ENCODE measurements around the gene MAML2.

The MAML2 gene

DNA sequence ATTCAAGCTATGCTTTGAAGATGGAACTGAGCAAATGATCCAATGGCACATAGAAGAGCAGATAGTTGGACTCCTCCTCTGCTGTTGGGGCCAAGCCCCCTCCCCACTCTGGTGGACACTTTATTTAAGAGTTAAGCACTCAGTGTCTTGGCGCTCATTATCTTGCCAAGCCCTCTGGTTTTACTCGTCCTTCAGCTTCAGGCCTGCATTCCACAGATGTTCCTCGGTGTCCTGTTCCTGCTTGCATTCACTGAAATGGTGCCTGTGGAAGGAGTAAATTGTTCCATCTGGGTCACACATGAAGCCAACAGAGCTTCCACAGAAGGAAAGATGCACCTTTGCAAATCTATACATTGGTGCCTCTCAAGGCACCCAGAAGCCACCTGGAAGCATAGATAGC is 26.1 kb downstream of the MAML2 start:
- Histone ChIP-seq H3K4me3 (ENCODE audit: low read length) (no peak overlapping the region), H3K4me1 (ENCODE audit: insufficient read depth, low read length) (peaks cover 22% of the 10 kb centered on the region), H3K27ac (ENCODE audit: low read depth, low read length) (no peak overlapping the region), H3K9ac (ENCODE audit: low read depth, low read length) (no peak overlapping the region), H3K27me3 (ENCODE audit: insufficient read depth, low read length) (no peaks in the 10 kb centered on the region), H3K9me3 (ENCODE audit: insufficient read depth, low read depth, low read length) (no peaks in the 10 kb centered on the region), H3K36me3 (ENCODE audit: insufficient read depth, low read length) (no peaks in the 10 kb centered on the region)
- 94% methylated on average over 3 of the region's 3 CpGs for WGBS

- Histone ChIP-seq H3K9me3 (ENCODE audit: insufficient read depth, low read depth, low read length) (no peaks in the 10 kb centered on the region), H3K4me3 (ENCODE audit: low read length) (no peak overlapping the region), H3K27ac (ENCODE audit: low read depth, low read length) (no peak overlapping the region), H3K9ac (ENCODE audit: low read depth, low read length) (no peak overlapping the region), H3K4me1 (ENCODE audit: insufficient read depth, low read length) (peaks cover 22% of the 10 kb centered on the region), H3K36me3 (ENCODE audit: insufficient read depth, low read length) (no peaks in the 10 kb centered on the region), H3K27me3 (ENCODE audit: insufficient read depth, low read length) (no peaks in the 10 kb centered on the region)
- 97% methylated on average over 1 of the region's 1 CpG for WGBS
Measured at GRCh38 chr11:96315476-96315875, 27.5 kb downstream of the MAML2 start.

DNA sequence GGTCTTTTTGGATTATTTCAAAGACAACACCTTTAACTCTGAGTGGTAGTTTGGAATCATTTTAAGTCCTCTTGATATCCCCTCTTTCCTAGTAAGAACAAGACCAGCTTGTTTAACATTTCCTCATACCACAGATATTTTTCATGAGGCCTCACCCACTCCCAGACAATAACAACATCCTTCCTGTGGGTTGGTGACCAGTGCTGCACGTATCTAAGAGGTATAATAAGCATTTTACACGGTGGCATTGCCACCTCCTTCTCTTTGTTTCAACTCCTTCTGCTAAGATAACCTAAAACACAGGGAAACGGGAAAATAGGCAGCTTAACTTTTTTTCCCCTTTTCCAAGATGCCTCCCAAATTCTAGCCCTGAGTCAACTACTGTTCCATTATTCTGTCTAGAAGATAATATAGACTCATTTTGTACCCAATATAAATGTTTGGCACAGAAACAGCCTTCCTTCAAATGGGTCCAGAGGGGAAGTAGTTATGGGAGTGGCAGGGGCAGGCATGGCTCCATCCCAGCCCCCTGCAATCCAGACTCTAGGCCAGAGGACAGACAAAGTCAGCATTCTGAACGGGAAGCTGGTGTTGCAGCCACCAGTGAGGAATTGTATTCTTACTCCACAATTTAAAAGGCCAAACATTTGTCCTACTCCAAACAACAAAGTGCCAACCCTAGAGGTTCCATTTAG is 28.5 kb downstream of the MAML2 start:
- 89% methylated on average over 4 of the region's 4 CpGs for WGBS
- Histone ChIP-seq H3K36me3 (ENCODE audit: insufficient read depth, low read length) (no peaks in the 10 kb centered on the region), H3K4me3 (ENCODE audit: low read length) (no peak overlapping the region), H3K9ac (ENCODE audit: low read depth, low read length) (no peak overlapping the region), H3K27me3 (ENCODE audit: insufficient read depth, low read length) (no peaks in the 10 kb centered on the region), H3K9me3 (ENCODE audit: insufficient read depth, low read depth, low read length) (no peaks in the 10 kb centered on the region), H3K4me1 (ENCODE audit: insufficient read depth, low read length) (peaks cover 25% of the 10 kb centered on the region), H3K27ac (ENCODE audit: low read depth, low read length) (no peak overlapping the region)

GRCh38 chr11:96313163-96313562 is 29.8 kb downstream of the MAML2 start:
- 83% methylated on average over 6 of the region's 6 CpGs for WGBS
- Histone ChIP-seq H3K9me3 (ENCODE audit: insufficient read depth, low read depth, low read length) (no peaks in the 10 kb centered on the region), H3K9ac (ENCODE audit: low read depth, low read length) (no peak overlapping the region), H3K36me3 (ENCODE audit: insufficient read depth, low read length) (no peaks in the 10 kb centered on the region), H3K27me3 (ENCODE audit: insufficient read depth, low read length) (no peaks in the 10 kb centered on the region), H3K4me3 (ENCODE audit: low read length) (no peak overlapping the region), H3K27ac (ENCODE audit: low read depth, low read length) (no peak overlapping the region), H3K4me1 (ENCODE audit: insufficient read depth, low read length) (peaks cover 38% of the 10 kb centered on the region)

DNA sequence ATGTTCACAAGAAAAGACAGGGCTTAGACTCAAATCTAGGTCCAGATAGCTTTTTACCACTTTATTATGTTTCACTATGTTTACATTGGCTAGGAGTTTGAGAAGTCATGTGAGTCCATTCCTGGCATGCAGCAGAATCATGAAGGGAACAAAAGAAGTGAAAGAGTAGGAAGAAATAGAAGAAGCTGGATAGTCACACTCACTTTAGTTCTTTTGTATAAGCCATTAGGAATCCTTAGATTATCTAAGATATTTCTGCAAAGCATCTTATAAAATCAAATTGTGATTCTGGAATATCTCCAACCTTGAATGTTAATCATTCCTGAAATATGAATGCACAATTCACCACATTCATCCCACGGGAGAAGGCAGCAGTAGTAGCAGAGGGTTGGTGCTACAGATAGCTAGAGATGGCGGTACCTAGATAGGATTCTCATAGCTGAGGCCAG is 31.9 kb downstream of the MAML2 start:
- 97% methylated on average over 2 of the region's 2 CpGs for WGBS
- Histone ChIP-seq H3K9me3 (ENCODE audit: insufficient read depth, low read depth, low read length) (no peaks in the 10 kb centered on the region), H3K9ac (ENCODE audit: low read depth, low read length) (no peak overlapping the region), H3K36me3 (ENCODE audit: insufficient read depth, low read length) (no peaks in the 10 kb centered on the region), H3K4me3 (ENCODE audit: low read length) (no peak overlapping the region), H3K27ac (ENCODE audit: low read depth, low read length) (no peak overlapping the region), H3K27me3 (ENCODE audit: insufficient read depth, low read length) (no peaks in the 10 kb centered on the region), H3K4me1 (ENCODE audit: insufficient read depth, low read length) (peaks cover 45% of the 10 kb centered on the region)

DNA sequence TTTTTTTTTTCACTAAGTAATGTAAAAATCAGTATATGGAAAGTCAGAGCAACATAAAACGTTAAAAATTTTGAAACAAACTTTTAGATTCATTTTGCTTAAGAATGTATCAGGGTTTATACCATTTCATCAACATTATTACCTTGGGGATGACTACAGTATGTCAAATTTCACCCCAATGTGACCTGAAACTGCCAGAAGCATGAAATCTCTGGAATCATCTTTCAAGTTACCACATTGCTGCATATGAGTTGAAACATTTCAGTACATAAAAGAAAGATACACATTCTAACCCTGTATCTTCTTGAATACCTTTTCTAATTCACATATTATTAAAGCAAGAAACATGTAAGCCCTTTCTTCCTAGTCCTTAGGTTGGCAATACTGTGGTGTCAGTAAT is 32.8 kb downstream of the MAML2 start:
- Histone ChIP-seq H3K9ac (ENCODE audit: low read depth, low read length) (no peak overlapping the region), H3K4me1 (ENCODE audit: insufficient read depth, low read length) (peaks cover 46% of the 10 kb centered on the region), H3K27ac (ENCODE audit: low read depth, low read length) (no peak overlapping the region), H3K27me3 (ENCODE audit: insufficient read depth, low read length) (no peaks in the 10 kb centered on the region), H3K4me3 (ENCODE audit: low read length) (no peak overlapping the region), H3K9me3 (ENCODE audit: insufficient read depth, low read depth, low read length) (no peaks in the 10 kb centered on the region), H3K36me3 (ENCODE audit: insufficient read depth, low read length) (no peaks in the 10 kb centered on the region)
- WGBS, result 86% methylated on average over 1 of the region's 1 CpG

DNA sequence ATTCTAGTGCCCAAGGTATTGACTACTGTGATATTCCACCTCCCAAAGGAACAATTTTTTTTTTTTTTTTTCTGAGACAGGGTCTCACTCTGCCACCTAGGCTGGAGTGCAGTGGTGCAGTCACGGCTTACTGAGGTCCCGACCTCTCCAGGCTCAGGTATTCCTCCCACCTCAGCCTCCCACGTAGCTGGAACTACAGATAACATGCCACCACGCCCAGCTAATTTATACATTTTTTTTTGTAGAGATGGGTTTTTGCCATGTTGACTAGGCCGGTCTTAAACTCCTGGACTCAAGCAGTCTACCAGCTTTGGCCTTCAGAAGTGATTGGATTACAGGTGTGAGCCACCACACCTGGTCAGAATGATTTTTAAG is 33.4 kb downstream of the MAML2 start:
- no peak overlapping the region for H3K9ac ChIP-seq (ENCODE audit: low read depth, low read length)
- H3K27ac ChIP-seq (ENCODE audit: low read depth, low read length), result no peak overlapping the region

DNA sequence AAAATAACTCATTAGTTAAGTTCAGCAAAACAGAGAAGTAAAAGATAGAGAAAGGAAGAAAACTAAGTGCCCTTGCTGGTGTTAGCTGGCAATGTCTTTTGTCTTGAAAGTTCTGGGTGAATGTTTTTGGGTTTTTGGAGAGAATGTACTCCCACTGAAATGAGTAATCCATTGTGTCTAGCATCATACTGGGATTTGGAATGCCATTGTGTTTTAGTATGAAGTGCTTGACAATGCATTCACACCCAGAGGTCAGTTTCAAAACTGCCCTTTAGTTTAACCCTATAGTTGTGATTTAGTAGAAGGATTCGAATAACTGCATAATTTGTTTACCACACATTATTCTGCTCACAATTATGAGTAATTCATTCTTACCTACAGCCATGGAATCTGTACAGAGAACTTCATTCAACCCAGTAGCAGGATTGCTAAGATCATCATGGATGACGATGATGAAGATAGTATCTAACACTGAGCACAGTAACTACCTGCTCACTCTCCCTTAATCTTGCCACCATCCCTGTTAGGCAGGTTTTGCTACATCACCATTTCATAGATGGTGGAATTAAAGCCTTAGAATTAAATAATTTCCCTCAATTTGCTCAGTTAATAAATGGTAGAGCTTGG is 33.9 kb downstream of the MAML2 start:
- Histone ChIP-seq H3K4me3 (ENCODE audit: low read length) (no peak overlapping the region), H3K27me3 (ENCODE audit: insufficient read depth, low read length) (no peaks in the 10 kb centered on the region), H3K9me3 (ENCODE audit: insufficient read depth, low read depth, low read length) (no peaks in the 10 kb centered on the region), H3K27ac (ENCODE audit: low read depth, low read length) (no peak overlapping the region), H3K9ac (ENCODE audit: low read depth, low read length) (no peak overlapping the region), H3K4me1 (ENCODE audit: insufficient read depth, low read length) (peaks cover 46% of the 10 kb centered on the region), H3K36me3 (ENCODE audit: insufficient read depth, low read length) (no peaks in the 10 kb centered on the region)
- 92% methylated on average over 1 of the region's 2 CpGs for WGBS

More for the DNA sequence above, 33.4 kb downstream of the MAML2 start:
- 84% methylated on average over 5 of the region's 5 CpGs for WGBS
- no peak overlapping the region for H3K4me3 ChIP-seq (ENCODE audit: low read length)
- no peaks in the 10 kb centered on the region for H3K27me3 ChIP-seq (ENCODE audit: insufficient read depth, low read length)
- H3K36me3 ChIP-seq (ENCODE audit: insufficient read depth, low read length), result no peaks in the 10 kb centered on the region
- H3K9me3 ChIP-seq (ENCODE audit: insufficient read depth, low read depth, low read length), result no peaks in the 10 kb centered on the region
- H3K4me1 ChIP-seq (ENCODE audit: insufficient read depth, low read length), result peaks cover 46% of the 10 kb centered on the region

GRCh38 chr11:96307776-96308140 is 35.2 kb downstream of the MAML2 start:
- Histone ChIP-seq H3K27ac (ENCODE audit: low read depth, low read length) (peak overlapping the region; percentile 33), H3K9me3 (ENCODE audit: insufficient read depth, low read depth, low read length) (no peaks in the 10 kb centered on the region), H3K9ac (ENCODE audit: low read depth, low read length) (peak overlapping the region; percentile 7; the same call in 1 of the 2 replicates), H3K4me1 (ENCODE audit: insufficient read depth, low read length) (peaks cover 38% of the 10 kb centered on the region), H3K27me3 (ENCODE audit: insufficient read depth, low read length) (no peaks in the 10 kb centered on the region), H3K4me3 (ENCODE audit: low read length) (0 out of 2 replicates have a peak overlapping the region, but pooled peaks have one; percentile 0), H3K36me3 (ENCODE audit: insufficient read depth, low read length) (no peaks in the 10 kb centered on the region)
- 52% methylated on average over 3 of the region's 3 CpGs for WGBS

- Histone ChIP-seq H3K9ac (ENCODE audit: low read depth, low read length) (peak overlapping the region; percentile 33; the same call in 1 of the 2 replicates), H3K4me3 (ENCODE audit: low read length) (peak overlapping the region; percentile 0; the same call in 1 of the 2 replicates), H3K27me3 (ENCODE audit: insufficient read depth, low read length) (no peaks in the 10 kb centered on the region), H3K4me1 (ENCODE audit: insufficient read depth, low read length) (peaks cover 37% of the 10 kb centered on the region), H3K9me3 (ENCODE audit: insufficient read depth, low read depth, low read length) (no peaks in the 10 kb centered on the region), H3K27ac (ENCODE audit: low read depth, low read length) (peak overlapping the region; percentile 33), H3K36me3 (ENCODE audit: insufficient read depth, low read length) (no peaks in the 10 kb centered on the region)
- WGBS, result 29% methylated on average over 10 of the region's 10 CpGs
Measured at GRCh38 chr11:96306933-96307775, 35.8 kb downstream of the MAML2 start.

GRCh38 chr11:96306600-96306932 is 36.4 kb downstream of the MAML2 start:
- H3K4me3 ChIP-seq (ENCODE audit: low read length), result no peak overlapping the region; the same call in 1 of the 2 replicates
- H3K36me3 ChIP-seq (ENCODE audit: insufficient read depth, low read length), result no peaks in the 10 kb centered on the region
- 64% methylated on average over 3 of the region's 3 CpGs for WGBS
- H3K27ac ChIP-seq (ENCODE audit: low read depth, low read length), result no peak overlapping the region
- no peaks in the 10 kb centered on the region for H3K27me3 ChIP-seq (ENCODE audit: insufficient read depth, low read length)
- H3K9ac ChIP-seq (ENCODE audit: low read depth, low read length), result peak overlapping the region; percentile 33; the same call in 1 of the 2 replicates
- no peaks in the 10 kb centered on the region for H3K9me3 ChIP-seq (ENCODE audit: insufficient read depth, low read depth, low read length)
- H3K4me1 ChIP-seq (ENCODE audit: insufficient read depth, low read length), result peaks cover 37% of the 10 kb centered on the region

All from HUES64 (cell line).